H1 (cell line): ENCODE measurements around the gene BANF1. TPM values are rescaled to one million over a fixed set of nuclear protein-coding genes. Genes with fewer than 3 reads are reported as not detected.

ENCODE experiments used
- CTCF ChIA-PET: fragments of 300-600 bp; sonication (Branson Sonifier 250); formaldehyde crosslinking; loops from one replicate; lab custom pipeline; 2021; ENCODE audit not compliant: partially characterized antibody; lab: Charles Lee
- POLR2A ChIA-PET: fragments of 300-600 bp; sonication (Branson Sonifier 250); formaldehyde crosslinking; loops from one replicate; lab custom pipeline; 2021; ENCODE audit warnings: inconsistent platforms; ENCODE audit not compliant: partially characterized antibody; lab: Charles Lee
- DNase-seq, 2 experiments: peaks; one replicate each; pipeline versions ENCODE4 v3.0.0 to v3.0.0-alpha.2; 2010 to 2022; ENCODE audit warnings: low spot score in 2 of 2, low read depth in 1 of 2, mixed read lengths in 1 of 2
- FAIRE-seq: peaks from 2 replicates; lab custom pipeline; 2011; peaks lifted over from hg19 to GRCh38; lab: Jason Lieb, UNC
- H2AFZ ChIP-seq: 2 replicates; pipeline ENCODE4 v1.8.1; 2012; ENCODE audit warnings: low read length, inconsistent platforms
- H2AK5ac ChIP-seq: 2 replicates; pipeline ENCODE4 v1.6.1; 2013; ENCODE audit warnings: low read depth, low read length
- H2BK120ac ChIP-seq: replicated peaks from 2 replicates; pipeline ENCODE3; 2013; ENCODE audit warnings: low read depth, low read length, inconsistent platforms
- H2BK12ac ChIP-seq: 2 replicates; pipeline ENCODE4 v1.6.1; 2013; ENCODE audit warnings: low read depth, low read length
- H2BK15ac ChIP-seq: 2 replicates; pipeline ENCODE4 v1.6.1; 2013; ENCODE audit warnings: low read length
- H2BK20ac ChIP-seq: 2 replicates; pipeline ENCODE4 v1.6.1; 2013; ENCODE audit warnings: low read length
- H2BK5ac ChIP-seq: 2 replicates; pipeline ENCODE4 v1.6.1; 2013; ENCODE audit warnings: low read depth, low read length
- H3K14ac ChIP-seq: 2 replicates; pipeline ENCODE4 v1.6.1; 2013; ENCODE audit warnings: inconsistent platforms; ENCODE audit not compliant: insufficient read length
- H3K18ac ChIP-seq: 2 replicates; pipeline ENCODE4 v1.6.1; 2013; ENCODE audit warnings: low read length; ENCODE audit errors: extremely low read depth
- H3K23ac ChIP-seq: 2 replicates; pipeline ENCODE4 v1.6.1; 2013; ENCODE audit warnings: inconsistent platforms; ENCODE audit not compliant: insufficient read length
- H3K23me2 ChIP-seq: 2 replicates; pipeline ENCODE4 v1.6.1; 2013; ENCODE audit warnings: low read depth, low read length
- H3K27ac ChIP-seq: 2 replicates; pipeline ENCODE4 v1.6.1; 2011; ENCODE audit warnings: low read depth, low read length, inconsistent platforms
- H3K27me3 ChIP-seq, 4 experiments: replicated peaks in 1 of 4; 1 replicate in 1 of 4; 2 replicates in 3 of 4; pipeline versions ENCODE4 v1.6.1 to v1.8.1; 2011 to 2013; ENCODE audit warnings: low read length in 3 of 4, mild to moderate bottlenecking in 3 of 4, inconsistent platforms in 2 of 4, mixed read lengths in 2 of 4, moderate library complexity in 1 of 4; ENCODE audit not compliant: control insufficient read depth in 3 of 4, insufficient read depth in 3 of 4; ENCODE audit errors: extremely low read depth in 1 of 4
- H3K36me3 ChIP-seq, 4 experiments: 2 replicates each; pipeline versions ENCODE4 v1.6.1 to v1.8.1; 2011 to 2013; ENCODE audit warnings: mild to moderate bottlenecking in 4 of 4, low read length in 3 of 4, moderate library complexity in 2 of 4, control low read depth in 1 of 4, inconsistent platforms in 1 of 4; ENCODE audit not compliant: insufficient read depth in 4 of 4, control insufficient read depth in 2 of 4
- H3K4ac ChIP-seq: replicated peaks from 2 replicates; pipeline ENCODE3; 2013; ENCODE audit warnings: low read length, low read depth, mixed read lengths, inconsistent platforms; ENCODE audit not compliant: insufficient read length
- H3K4me1 ChIP-seq, 4 experiments: replicated peaks in 1 of 4; 1 replicate in 1 of 4; 2 replicates in 3 of 4; pipeline versions ENCODE4 v1.6.1 to v1.8.1; 2011 to 2013; ENCODE audit warnings: low read length in 3 of 4, inconsistent platforms in 2 of 4, mixed read lengths in 1 of 4; ENCODE audit not compliant: insufficient read depth in 4 of 4, control insufficient read depth in 3 of 4
- H3K4me2 ChIP-seq, 2 experiments: 2 replicates each; pipeline versions ENCODE4 v1.6.1 to v1.8.1; 2011 to 2013; ENCODE audit warnings: low read depth in 2 of 2, low read length in 2 of 2, control low read depth in 1 of 2, inconsistent platforms in 1 of 2, mild to moderate bottlenecking in 1 of 2; ENCODE audit not compliant: insufficient read depth in 1 of 2
- H3K4me3 ChIP-seq, 4 experiments: fragments of 200-600, 300-600 bp in 1 of 4; sonication (generic), shearing (Covaris generic), sonication (Bioruptor Twin) in 1 of 4; 2 replicates each; pipeline versions ENCODE4 v1.5.1 to v1.8.1; 2011 to 2016; ENCODE audit warnings: low read length in 4 of 4, low read depth in 3 of 4, control low read depth in 2 of 4, inconsistent platforms in 2 of 4, mild to moderate bottlenecking in 2 of 4, mixed read lengths in 1 of 4, moderate library complexity in 1 of 4; ENCODE audit not compliant: insufficient read depth in 2 of 4; ENCODE audit errors: extremely low read depth in 1 of 4
- H3K56ac ChIP-seq: replicated peaks from 2 replicates; pipeline ENCODE3; 2013; ENCODE audit warnings: low read depth, mild to moderate bottlenecking, mixed read lengths, low read length, inconsistent platforms; ENCODE audit not compliant: insufficient read length
- H3K79me1 ChIP-seq: 2 replicates; pipeline ENCODE4 v1.6.1; 2013; ENCODE audit warnings: low read depth, low read length, control low read depth
- H3K79me2 ChIP-seq, 2 experiments: 2 replicates each; pipeline versions ENCODE4 v1.6.1 to v1.8.1; 2012 to 2013; ENCODE audit warnings: low read length in 2 of 2, mild to moderate bottlenecking in 2 of 2, inconsistent platforms in 1 of 2; ENCODE audit not compliant: insufficient read depth in 2 of 2, control insufficient read depth in 1 of 2
- H3K9ac ChIP-seq, 4 experiments: replicated peaks in 1 of 4; 1 replicate in 1 of 4; 2 replicates in 3 of 4; pipeline versions ENCODE4 v1.6.1 to v1.8.1; 2011 to 2013; ENCODE audit warnings: low read depth in 3 of 4, low read length in 3 of 4, control low read depth in 2 of 4, mild to moderate bottlenecking in 2 of 4, moderate library complexity in 2 of 4, inconsistent platforms in 1 of 4; ENCODE audit errors: extremely low read depth in 1 of 4
- H3K9me3 ChIP-seq, 2 experiments: 2 replicates each; pipeline versions ENCODE4 v1.6.1 to v1.8.1; 2012 to 2013; ENCODE audit warnings: mild to moderate bottlenecking in 2 of 2, moderate library complexity in 2 of 2, control low read depth in 1 of 2, inconsistent platforms in 1 of 2, low read depth in 1 of 2, low read length in 1 of 2, mixed read lengths in 1 of 2; ENCODE audit not compliant: insufficient read depth in 2 of 2
- H4K20me1 ChIP-seq, 2 experiments: replicated peaks in 1 of 2; 2 replicates each; pipeline versions ENCODE3 to v1.8.1; 2011 to 2013; ENCODE audit warnings: inconsistent platforms in 2 of 2, low read length in 2 of 2, mild to moderate bottlenecking in 1 of 2; ENCODE audit not compliant: insufficient read depth in 2 of 2, control insufficient read depth in 1 of 2
- H4K5ac ChIP-seq: 2 replicates; pipeline ENCODE4 v1.6.1; 2013; ENCODE audit warnings: low read length, low read depth, mixed read lengths, inconsistent platforms; ENCODE audit not compliant: insufficient read length
- H4K8ac ChIP-seq: 2 replicates; pipeline ENCODE4 v1.8.0; 2013; ENCODE audit warnings: mild to moderate bottlenecking, moderate library complexity, low read length, inconsistent platforms; ENCODE audit not compliant: insufficient read depth; ENCODE audit errors: extremely low read depth
- H4K91ac ChIP-seq: replicated peaks from 2 replicates; pipeline ENCODE3; 2013; ENCODE audit warnings: low read length, mixed read lengths, inconsistent platforms; ENCODE audit not compliant: insufficient read length
- CHD2 ChIP-seq: IDR thresholded peaks from 2 replicates; pipeline ENCODE4 v1.6.1; 2012; ENCODE audit warnings: low read length, improper control_type of control experiment
- WGBS, 2 experiments: shearing (Covaris generic) in 1 of 2; methylation state at CpG; one replicate each; pipeline versions ENCODE4 v1.1.6 to v1.1.7; 2013 to 2015; ENCODE audit warnings: low lambda C conversion rate in 2 of 2, mixed read lengths in 2 of 2, inconsistent platforms in 1 of 2, low coverage in 1 of 2, missing lambda C conversion rate in 1 of 2; ENCODE audit not compliant: insufficient replicate concordance in 2 of 2, insufficient coverage in 1 of 2, insufficient read length in 1 of 2; ENCODE audit errors: extremely low coverage in 1 of 2, missing lambda C conversion rate in 1 of 2; 5-methylcytosine and 5-hydroxymethylcytosine counted together
- polyA plus RNA-seq, 7 experiments: library from polyadenylated mRNA; depleted of rRNA in 3 of 7; stranded (reverse) in 5 of 7; unstranded in 2 of 7; fragments of >200 nt in 5 of 7; fragments of 200-250 nt in 2 of 7; gene quantifications; 1 replicate in 5 of 7; 2 replicates in 1 of 7; 4 replicates in 1 of 7; pipeline versions ENCODE4 v1.2.1 to v1.2.3, GENCODE V29; 2011 to 2013; ENCODE audit warnings: missing spikeins in 2 of 7, mixed read lengths in 2 of 7
- total RNA-seq: library from RNA; stranded (reverse); fragmentation: NEBNext Ultra II Directional; extraction: Animal tissue kit (Norgen Biotek cat#: 25700); gene quantifications from 2 replicates; pipeline ENCODE4 v1.2.1, GENCODE V29; 2021
- TF ChIP-seq, protein P1 (sequence below): IDR thresholded peaks from 2 replicates; pipeline ENCODE4 v1.6.1; 2011; ENCODE audit warnings: low read depth, mild to moderate bottlenecking, low read length; ENCODE audit not compliant: insufficient read depth

Gene BANF1
- total and polyA plus RNA-seq, 2 of the 8 experiments (the other 6 are each of a cell fraction or from before 2014, with no cell fraction given): 330 to 467 TPM

DNA sequence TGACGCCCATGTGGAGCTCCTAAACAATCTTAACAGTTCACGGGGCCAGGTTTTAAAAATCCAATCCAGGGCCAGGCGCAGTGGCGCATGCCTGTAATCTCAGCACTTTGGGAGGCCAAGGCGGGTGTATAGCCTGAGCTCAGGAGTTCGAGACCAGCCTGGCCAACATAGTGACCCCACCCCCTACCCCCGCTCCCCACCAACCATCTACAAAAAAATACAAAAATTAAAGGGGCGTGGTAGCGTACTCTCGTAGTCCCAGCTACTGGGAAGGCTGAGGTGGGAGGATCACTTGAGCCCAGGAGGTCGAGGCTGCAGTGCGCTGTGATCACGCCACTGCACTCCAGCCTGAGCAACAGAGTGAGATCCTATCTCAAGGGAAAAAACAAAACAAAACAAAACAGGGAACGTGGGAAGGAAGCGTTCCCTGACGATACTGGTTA is 41.5 kb upstream of the BANF1 start:
- DNase-seq (no peak), FAIRE-seq (no peak)
- WGBS, 2 experiments: 57% methylated on average over 15 of the region's 16 CpGs; no CpG with 5 or more reads in 1 of the 2 experiments
- Histone ChIP-seq H3K79me1 (peaks cover 9% of the 10 kb centered on the region), H3K27me3 (no peaks in the 10 kb centered on the region), H2BK20ac (no peak overlapping the region), H4K20me1 (peaks cover 1 to 7% of the 10 kb centered on the region in 2 experiments), H3K56ac (no peak overlapping the region), H2AFZ (peak overlapping the region; percentile 23; the same call in 1 of the 2 replicates), H2BK5ac (peak overlapping the region; percentile 88), H3K4ac (peak overlapping the region; percentile 0), H4K91ac (no peak overlapping the region), H3K23me2 (peaks cover 14% of the 10 kb centered on the region; the same call in 1 of the 2 replicates), H2BK12ac (peak overlapping the region; percentile 44), H3K18ac (peak overlapping the region; percentile 32; the same call in 1 of the 2 replicates), H3K36me3 (peaks cover 6 to 17% (median 10%) of the 10 kb centered on the region in 4 experiments), H2BK120ac (no peak overlapping the region), H4K8ac (peak overlapping the region; percentile 96; the same call in 1 of the 2 replicates), H3K14ac (no peak overlapping the region), H3K23ac (no peak overlapping the region), H3K4me3 (peak overlapping the region; percentile 80 to 92 (median 88)), H3K4me1 (peaks cover 0 to 14% (median 3%) of the 10 kb centered on the region in 4 experiments; a peak in 5 of 7 replicates), H2AK5ac (no peak overlapping the region), H4K5ac (peak overlapping the region; percentile 54), H3K79me2 (peaks cover 11 to 21% of the 10 kb centered on the region in 2 experiments), H3K9ac (peak overlapping the region in 3 of 4 experiments; percentile 77 to 86 (median 78); a peak in 6 of 7 replicates), H2BK15ac (no peak overlapping the region), H3K4me2 (peak overlapping the region; percentile 71 to 91), H3K27ac (peak overlapping the region; percentile 60; the same call in 1 of the 2 replicates), H3K9me3 (no peaks in the 10 kb centered on the region)
- TF ChIP-seq CHD2: no peak
- TF ChIP-seq, protein P1, sequence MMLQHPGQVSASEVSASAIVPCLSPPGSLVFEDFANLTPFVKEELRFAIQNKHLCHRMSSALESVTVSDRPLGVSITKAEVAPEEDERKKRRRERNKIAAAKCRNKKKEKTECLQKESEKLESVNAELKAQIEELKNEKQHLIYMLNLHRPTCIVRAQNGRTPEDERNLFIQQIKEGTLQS: no peak
- ChIA-PET POLR2A (interaction anchor here (0.6 to 1.6 kb wide), 9 partner anchors 9 to 104 kb away, joined by 3 to 5 read pairs (median 3); partner anchors contain the start of gene MUS81), CTCF (interaction anchor here (0.6 to 2.2 kb wide), 8 partner anchors 28 to 176 kb away, joined by 3 to 7 read pairs (median 4); partner anchors contain the start of genes CCDC85B and FIBP)
